HCT116 (cell line): Measurements from ENCODE around the gene TEX22. TPM values are rescaled to one million over a fixed set of nuclear protein-coding genes. Genes with fewer than 3 reads are reported as not detected.

Source experiments
- ATAC-seq: fragments of 200-7000 bp; cut with Tn5 transposase; 2 replicates; pipeline ENCODE4 v1.9.1; 2020; ENCODE audit warnings: mild to moderate bottlenecking, moderate library complexity
- BruUV-seq: library from RNA; stranded (reverse); fragments of 400-500 nt; replicated peaks from 2 replicates; lab custom pipeline; 2021; lab: Mats Ljungman, UMichigan
- CTCF ChIA-PET: fragments of 300-600 bp; sonication (Branson Sonifier 250); formaldehyde crosslinking; loops from one replicate; lab custom pipeline; 2021; ENCODE audit warnings: antibody characterized with exemption; lab: Charles Lee
- POLR2A ChIA-PET: fragments of 300-600, 350-600 bp; sonication (Branson Sonifier 250); formaldehyde crosslinking; loops from one replicate; lab custom pipeline; 2021; ENCODE audit warnings: antibody characterized with exemption; lab: Charles Lee
- RAD21 ChIA-PET, 2 experiments: fragments of 300-600 bp; sonication (Branson Sonifier 250); formaldehyde crosslinking; loops; one replicate each; lab custom pipeline; 2023; ENCODE audit warnings: low total read pairs in 2 of 2; ENCODE audit not compliant: uncharacterized antibody in 2 of 2, unreplicated experiment in 2 of 2, low non-redundant PET in 1 of 2; lab: Charles Lee
- DNase-seq: peaks from one replicate; pipeline ENCODE4 v3.0.0-alpha.2; 2010; ENCODE audit warnings: low read depth, low spot score
- H2AFZ ChIP-seq: fragments of 200-600 bp; shearing (Covaris generic), sonication (generic); 2 replicates; pipeline ENCODE4 v1.6.1; 2017; ENCODE audit warnings: low read depth, mixed run types, mixed read lengths, antibody characterized with exemption, low read length; ENCODE audit not compliant: poor library complexity, severe bottlenecking
- H3K27ac ChIP-seq: 2 replicates; pipeline ENCODE4 v1.5.1; 2012; ENCODE audit warnings: low read depth, low read length
- H3K27me3 ChIP-seq: fragments of 200-600 bp; sonication (generic); 2 replicates; pipeline ENCODE4 v1.6.1; 2016; ENCODE audit warnings: mixed run types, low read length, mixed read lengths; ENCODE audit not compliant: insufficient read depth
- H3K36me3 ChIP-seq, 2 experiments: fragments of 200-500 bp in 1 of 2; fragments of 200-600 bp in 1 of 2; sonication (Bioruptor generic) in 1 of 2; sonication (generic) in 1 of 2; 2 replicates each; pipeline versions ENCODE4 v1.5.1 to v1.6.1; 2014 to 2016; ENCODE audit warnings: low read length in 2 of 2, inconsistent platforms in 1 of 2, mixed read lengths in 1 of 2, mixed run types in 1 of 2; ENCODE audit not compliant: insufficient read depth in 2 of 2, control insufficient read depth in 1 of 2
- H3K4me1 ChIP-seq, 2 experiments: fragments of 200-600 bp in 1 of 2; sonication (generic) in 1 of 2; 2 replicates each; pipeline versions ENCODE4 v1.5.1 to v1.6.1; 2012 to 2017; ENCODE audit warnings: low read length in 2 of 2, inconsistent platforms in 1 of 2, mild to moderate bottlenecking in 1 of 2, mixed read lengths in 1 of 2, mixed run types in 1 of 2, moderate library complexity in 1 of 2; ENCODE audit not compliant: insufficient read depth in 2 of 2, control insufficient read depth in 1 of 2
- H3K4me2 ChIP-seq: fragments of 200-600 bp; sonication (generic); 2 replicates; pipeline ENCODE4 v1.6.1; 2017; ENCODE audit warnings: mixed run types, low read length, mixed read lengths
- H3K4me3 ChIP-seq, 2 experiments: fragments of 200-600 bp in 1 of 2; sonication (generic) in 1 of 2; replicated peaks in 1 of 2; 2 replicates each; pipeline ENCODE4 v1.5.1; 2011 to 2016; ENCODE audit warnings: low read length in 2 of 2, control low read depth in 1 of 2, low read depth in 1 of 2, mild to moderate bottlenecking in 1 of 2, mixed read lengths in 1 of 2, mixed run types in 1 of 2
- H3K79me2 ChIP-seq: fragments of 200-600 bp; sonication (generic); 2 replicates; pipeline ENCODE4 v1.6.1; 2017; ENCODE audit warnings: mild to moderate bottlenecking, mixed run types, low read length, moderate library complexity, mixed read lengths; ENCODE audit not compliant: insufficient read depth
- H3K9ac ChIP-seq: fragments of 200-600 bp; sonication (generic); 2 replicates; pipeline ENCODE4 v1.6.1; 2016; ENCODE audit warnings: low read length, mixed read lengths
- H3K9me2 ChIP-seq: fragments of 200-600 bp; sonication (generic), shearing (Covaris generic); 2 replicates; pipeline ENCODE4 v1.6.1; 2017; ENCODE audit warnings: mixed run types, mild to moderate bottlenecking, moderate library complexity; ENCODE audit not compliant: insufficient read depth
- H3K9me3 ChIP-seq, 2 experiments: fragments of 200-500 bp in 1 of 2; fragments of 200-600 bp in 1 of 2; sonication (Bioruptor generic) in 1 of 2; sonication (generic) in 1 of 2; 2 replicates each; pipeline ENCODE4 v1.6.1; 2014 to 2017; ENCODE audit warnings: low read length in 2 of 2, mixed read lengths in 2 of 2, inconsistent platforms in 1 of 2, low read depth in 1 of 2, mild to moderate bottlenecking in 1 of 2, mixed run types in 1 of 2, moderate library complexity in 1 of 2; ENCODE audit not compliant: control insufficient read depth in 1 of 2, insufficient read depth in 1 of 2
- H4K20me1 ChIP-seq: fragments of 200-600 bp; sonication (generic), shearing (Covaris generic); 2 replicates; pipeline ENCODE4 v1.6.1; 2017; ENCODE audit warnings: mixed run types, mild to moderate bottlenecking, moderate library complexity; ENCODE audit not compliant: insufficient read depth
- ATF3 ChIP-seq: IDR thresholded peaks from 2 replicates; pipeline ENCODE4 v1.6.1; 2012
- CTCF ChIP-seq, 3 experiments: fragments of 200-600 bp in 1 of 3; sonication (generic) in 1 of 3; IDR thresholded peaks in 2 of 3; conservative IDR thresholded peaks in 1 of 3; 2 replicates each; pipeline ENCODE4 v1.5.1; 2012 to 2017; ENCODE audit warnings: low read depth in 2 of 3, low read length in 2 of 3, antibody characterized with exemption in 1 of 3, borderline replicate concordance in 1 of 3, control low read depth in 1 of 3, mild to moderate bottlenecking in 1 of 3, mixed read lengths in 1 of 3, mixed run types in 1 of 3, moderate library complexity in 1 of 3; ENCODE audit not compliant: insufficient read depth in 1 of 3
- EZH2 ChIP-seq: fragments of 200-600 bp; sonication (generic); IDR thresholded peaks from 2 replicates; pipeline ENCODE4 v1.6.1; 2017; ENCODE audit warnings: antibody characterized with exemption, mixed run types
- EZH2phosphoT487 ChIP-seq: fragments of 200-600 bp; IDR thresholded peaks from 2 replicates; pipeline ENCODE4 v1.6.1; 2018; ENCODE audit warnings: antibody characterized with exemption, borderline replicate concordance
- JUND ChIP-seq: IDR thresholded peaks from 2 replicates; pipeline ENCODE4 v1.6.1; 2012
- MAX ChIP-seq: IDR thresholded peaks from 2 replicates; pipeline ENCODE4 v1.6.1; 2012
- POLR2AphosphoS5 ChIP-seq: IDR thresholded peaks from 2 replicates; pipeline ENCODE4 v1.6.1; 2011; ENCODE audit warnings: mild to moderate bottlenecking, low read depth, low read length, moderate library complexity
- YY1 ChIP-seq: IDR thresholded peaks from 2 replicates; pipeline ENCODE4 v1.6.1; 2011; ENCODE audit warnings: low read length, low read depth, moderate library complexity, mild to moderate bottlenecking; ENCODE audit not compliant: insufficient replicate concordance; ENCODE audit errors: extremely low read depth
- ZBTB33 ChIP-seq: IDR thresholded peaks from 2 replicates; pipeline ENCODE4 v1.6.1; 2011; ENCODE audit warnings: mild to moderate bottlenecking, low read length, moderate library complexity; ENCODE audit not compliant: insufficient replicate concordance; ENCODE audit errors: extremely low read depth
- ZNF274 ChIP-seq: fragments of 200-500 bp; sonication (Bioruptor generic); IDR thresholded peaks from 2 replicates; pipeline ENCODE4 v1.6.1; 2014; ENCODE audit warnings: mild to moderate bottlenecking, low read depth, low read length, inconsistent platforms
- intact Hi-C: fragments of 100-400 bp; cut with micrococcal nuclease; formaldehyde crosslinking; loops from 2 replicates; pipeline ENCODE4 v1.10.0; 2022
- total RNA-seq: library from RNA; stranded (reverse); gene quantifications from one replicate; pipeline ENCODE4 v1.2.1, GENCODE V29; 2021; ENCODE audit not compliant: unreplicated experiment

The TEX22 gene
- total RNA-seq, 1 experiment from 2014 or later: 3.8 TPM

DNA sequence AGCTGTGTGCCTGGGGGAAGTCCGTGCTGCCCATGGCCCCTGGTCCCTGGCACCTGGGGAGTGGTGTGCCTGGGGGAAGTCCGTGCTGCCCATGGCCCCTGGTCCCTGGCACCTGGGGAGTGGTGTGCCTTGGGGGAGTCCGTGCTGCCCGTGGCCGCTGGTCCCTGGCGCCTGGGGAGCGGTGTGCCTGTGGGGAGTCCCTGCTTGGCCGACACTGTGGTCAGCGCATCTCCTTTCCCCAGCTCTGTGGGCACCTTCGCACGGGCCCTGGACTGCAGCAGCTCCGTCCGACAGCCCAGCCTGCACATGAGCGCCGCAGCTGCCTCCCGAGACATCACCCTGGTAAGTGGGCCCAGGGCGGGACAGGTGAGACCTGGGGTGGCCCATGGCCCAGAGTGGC, 61.8 kb downstream of the TEX22 start:
- H3K27ac ChIP-seq: no peak overlapping the region
- no peaks in the 10 kb centered on the region for H4K20me1 ChIP-seq
- H3K4me2 ChIP-seq: no peak overlapping the region
- ChIA-PET RAD21 (no interaction called here), CTCF (no interaction called here), POLR2A (no interaction called here)
- H3K36me3 ChIP-seq: peaks cover 7 to 24% of the 10 kb centered on the region in 2 experiments; a peak in 3 of 4 replicates
- no peak overlapping the region for H2AFZ ChIP-seq
- ATAC-seq: no peak
- H3K79me2 ChIP-seq: no peaks in the 10 kb centered on the region
- H3K4me1 ChIP-seq: peaks cover 4 to 9% of the 10 kb centered on the region in 2 experiments
- H3K9ac ChIP-seq: no peak overlapping the region
- intact Hi-C loops: no loop called here
- BruUV-seq: no TSS peak
- H3K4me3 ChIP-seq: no peak overlapping the region
- H3K9me2 ChIP-seq: no peaks in the 10 kb centered on the region
- H3K9me3 ChIP-seq: no peaks in the 10 kb centered on the region
- H3K27me3 ChIP-seq: no peaks in the 10 kb centered on the region
- TF ChIP-seq YY1 (no peak), ZNF274 (no peak), ZBTB33 (no peak), EZH2 (no peak), POLR2AphosphoS5 (no peak), CTCF (IDR thresholded peaks at IDR 0.05 in 2 of 3, conservative IDR thresholded peaks at IDR 0.05 in 1 of 3; ENCODE audit: borderline replicate concordance in 1 of 3, insufficient read depth in 1 of 3, low read depth in 2 of 3, low read length in 2 of 3) (no peak), JUND (no peak), EZH2phosphoT487 (no peak), MAX (no peak), ATF3 (no peak)
- no peak for DNase-seq
